OCI-LY7 (cell line): ENCODE results near the gene TTYH1.

Source experiments
- CTCF ChIP-seq: fragments of 200-600 bp; sonication (generic); conservative IDR thresholded peaks from 2 replicates; pipeline ENCODE4 v1.5.1; 2014; ENCODE audit warnings: mild to moderate bottlenecking, antibody characterized with exemption, low read length, moderate library complexity, mixed read lengths
- EZH2phosphoT487 ChIP-seq: fragments of 200-600 bp; sonication (generic); IDR thresholded peaks from 2 replicates; pipeline ENCODE4 v1.6.1; 2018; ENCODE audit warnings: low read depth, borderline replicate concordance, mild to moderate bottlenecking, mixed run types, antibody characterized with exemption, low read length, moderate library complexity, mixed read lengths

- TF ChIP-seq CTCF (no peak), EZH2phosphoT487 (no peak)
Observed at GRCh38 chr19:54453921-54454780, 38.9 kb downstream of the TTYH1 start.
